CD4-positive, CD25-positive, alpha-beta regulatory T cell (primary cell): ENCODE data around the gene PPTC7. TPM values are rescaled to one million over a fixed set of nuclear protein-coding genes. Genes with fewer than 3 reads are reported as not detected.

Source experiments
- ATAC-seq, 2 donors: fragments of 150-1000 bp; cut with Tn5 transposase; one replicate each; pipeline ENCODE4 v1.10.0; 2021; ENCODE audit warnings: low read depth in 2 of 2, moderate number of reproducible peaks in 2 of 2, moderate library complexity in 1 of 2
- DNase-seq, 3 donors: peaks; one replicate each; pipeline versions ENCODE4 v3.0.0 to v3.0.0-alpha.2; 2012 to 2022; ENCODE audit warnings: mixed read lengths in 1 of 3
- H3K27ac ChIP-seq: one replicate; pipeline ENCODE4 v1.7.0; 2013; ENCODE audit warnings: mild to moderate bottlenecking, low read length; ENCODE audit not compliant: insufficient read depth, poor library complexity, severe bottlenecking
- H3K27me3 ChIP-seq: one replicate; pipeline ENCODE4 v1.7.0; 2013; ENCODE audit warnings: low read length; ENCODE audit not compliant: control insufficient read depth, insufficient read depth
- H3K36me3 ChIP-seq: one replicate; pipeline ENCODE4 v1.7.0; 2013; ENCODE audit warnings: mild to moderate bottlenecking, low read length, moderate library complexity; ENCODE audit not compliant: control insufficient read depth, insufficient read depth
- H3K4me1 ChIP-seq: 2 replicates; pipeline ENCODE4 v1.7.0; 2013; ENCODE audit warnings: mild to moderate bottlenecking, low read length; ENCODE audit not compliant: insufficient read depth, control insufficient read depth, poor library complexity, severe bottlenecking
- H3K4me3 ChIP-seq: one replicate; pipeline ENCODE4 v1.7.0; 2013; ENCODE audit warnings: low read depth, mild to moderate bottlenecking, low read length, moderate library complexity
- H3K9me3 ChIP-seq, 2 experiments: 1 replicate in 1 of 2; 2 replicates in 1 of 2; pipeline ENCODE4 v1.7.0; 2013; ENCODE audit warnings: low read length in 2 of 2, mild to moderate bottlenecking in 1 of 2, moderate library complexity in 1 of 2; ENCODE audit not compliant: control insufficient read depth in 2 of 2
- H3K27ac Mint-ChIP-seq, 3 donors: one replicate each; pipeline ENCODE4 v1.8.0; 2020 to 2022; ENCODE audit warnings: mild to moderate bottlenecking in 3 of 3, mixed read lengths in 3 of 3, moderate library complexity in 2 of 3
- H3K27me3 Mint-ChIP-seq: one replicate; pipeline ENCODE4 v1.8.0; 2022; ENCODE audit warnings: mild to moderate bottlenecking, mixed read lengths
- H3K36me3 Mint-ChIP-seq: one replicate; pipeline ENCODE4 v1.8.0; 2020; ENCODE audit warnings: mixed read lengths
- H3K4me1 Mint-ChIP-seq, 4 donors: one replicate each; pipeline ENCODE4 v1.8.0; 2020 to 2022; ENCODE audit warnings: mixed read lengths in 4 of 4, mild to moderate bottlenecking in 1 of 4
- H3K4me3 Mint-ChIP-seq, 4 donors: one replicate each; pipeline ENCODE4 v1.8.0; 2020 to 2022; ENCODE audit warnings: mild to moderate bottlenecking in 4 of 4, mixed read lengths in 4 of 4, moderate library complexity in 3 of 4
- H3K9me3 Mint-ChIP-seq, 7 donors: one replicate each; pipeline ENCODE4 v1.8.0; 2020 to 2022; ENCODE audit warnings: mixed read lengths in 7 of 7, mild to moderate bottlenecking in 3 of 7, moderate library complexity in 2 of 7
- polyA plus RNA-seq, 4 donors: library from polyadenylated mRNA; unstranded; fragments of 300-500 nt; fragmentation: Illumina TruSeq; gene quantifications; one replicate each; pipeline ENCODE4 v1.2.3, GENCODE V29; 2021
- total RNA-seq: library from RNA; stranded (reverse); gene quantifications from one replicate; pipeline ENCODE4 v1.2.3, GENCODE V29; 2022

The PPTC7 gene, protein sequence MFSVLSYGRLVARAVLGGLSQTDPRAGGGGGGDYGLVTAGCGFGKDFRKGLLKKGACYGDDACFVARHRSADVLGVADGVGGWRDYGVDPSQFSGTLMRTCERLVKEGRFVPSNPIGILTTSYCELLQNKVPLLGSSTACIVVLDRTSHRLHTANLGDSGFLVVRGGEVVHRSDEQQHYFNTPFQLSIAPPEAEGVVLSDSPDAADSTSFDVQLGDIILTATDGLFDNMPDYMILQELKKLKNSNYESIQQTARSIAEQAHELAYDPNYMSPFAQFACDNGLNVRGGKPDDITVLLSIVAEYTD
- total RNA-seq (42.3 TPM), polyA plus RNA-seq (10 to 100 TPM in 1 of 4 donors, 1 to 10 TPM in 3; 6.7 to 10.3 (median 8.4) TPM)

DNA sequence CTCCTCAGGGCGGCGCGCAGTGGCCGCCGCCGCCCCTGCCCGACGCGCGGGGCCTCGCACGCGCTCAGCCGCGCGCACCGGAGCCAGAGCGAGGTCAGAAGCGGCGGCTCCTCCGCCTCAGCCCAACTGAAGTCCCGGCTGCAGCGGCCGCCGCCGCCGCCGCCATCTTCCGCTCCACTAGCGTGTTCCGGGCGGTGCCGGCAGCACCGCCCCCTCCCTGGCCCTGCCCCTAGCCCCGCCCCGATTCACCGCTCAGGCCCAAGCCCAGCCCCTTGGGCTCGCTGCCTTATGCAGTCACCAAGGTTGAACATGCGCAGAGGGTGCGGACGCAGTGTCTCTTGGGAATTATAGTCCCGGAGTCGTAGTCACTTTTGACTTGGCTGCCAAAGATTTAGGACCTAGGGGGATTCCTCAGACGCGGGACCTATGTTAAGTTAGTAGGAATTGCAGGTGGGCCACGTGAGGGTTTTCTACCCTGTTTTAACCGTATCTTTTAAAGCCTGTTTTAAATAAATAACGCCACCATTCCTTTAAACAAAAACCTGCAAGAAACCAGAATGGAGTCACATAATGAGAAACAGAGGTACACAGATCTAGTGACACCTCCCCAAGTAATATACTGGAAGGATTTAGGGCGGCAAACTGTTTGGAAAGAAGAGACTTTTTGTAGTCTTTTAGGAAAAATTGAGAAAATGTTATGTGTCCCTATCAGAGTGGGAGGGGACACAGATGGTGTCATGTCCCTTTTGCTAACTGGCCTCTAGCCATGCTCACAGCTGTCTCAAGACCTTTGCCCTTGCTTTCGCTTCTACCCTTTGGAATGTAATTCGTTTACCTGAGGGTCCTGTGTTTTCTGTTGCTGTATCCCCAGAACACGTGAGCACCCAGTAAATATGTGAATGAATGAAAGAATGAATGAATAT is at the start of gene PPTC7:
Gene PPTC7, minus strand, starts transcription at position 182 of the 923 bp plus-strand sequence. CDS start 287 bp downstream, outside the sequence.
- H3K27ac Mint-ChIP-seq = peak within 1 kb of the TSS; percentile 86 to 97 (median 91)

DNA sequence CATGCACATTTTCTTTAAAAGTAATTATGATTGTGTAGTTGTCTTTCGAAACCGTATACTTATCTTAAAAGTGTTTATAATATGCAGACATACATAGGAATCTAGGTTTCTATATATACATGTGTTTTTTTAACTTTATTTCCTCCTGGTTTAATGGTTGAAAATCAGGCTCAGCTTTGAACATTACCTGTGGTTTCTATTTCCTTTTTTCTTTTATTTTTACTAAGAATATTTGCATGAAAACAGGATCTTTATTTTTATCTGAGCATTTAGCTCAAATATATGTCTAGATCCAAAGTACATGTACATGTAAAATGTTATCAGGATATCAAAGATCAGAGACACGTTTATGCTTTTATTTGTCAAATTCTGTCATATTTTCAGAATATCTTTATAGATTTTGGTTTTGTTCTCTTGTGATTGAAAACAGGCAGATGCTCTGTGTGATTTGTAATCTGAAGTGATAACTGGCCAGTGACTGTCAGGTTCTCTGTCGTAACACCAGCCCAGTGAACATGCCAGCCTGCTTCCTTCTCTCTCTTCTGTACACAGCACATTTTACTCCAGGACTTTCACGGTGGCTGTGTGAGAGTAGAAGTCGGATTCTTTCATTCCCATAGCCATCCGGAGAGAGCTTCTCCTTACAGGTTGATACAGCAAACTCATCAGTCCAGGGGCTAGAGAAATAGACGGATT is 44.5 kb upstream of the PPTC7 start:
- H3K4me1 ChIP-seq = peaks cover 19% of the 10 kb centered on the region
- H3K27me3 Mint-ChIP-seq = no peaks in the 10 kb centered on the region
- peaks cover under 1% of the 10 kb centered on the region for H3K36me3 Mint-ChIP-seq
- H3K4me1 Mint-ChIP-seq = peaks cover 9 to 37% (median 12%) of the 10 kb centered on the region in 4 donors
- H3K4me3 ChIP-seq = peak overlapping the region; percentile 71
- no peaks in the 10 kb centered on the region for H3K27me3 ChIP-seq
- H3K4me3 Mint-ChIP-seq = peak overlapping the region; percentile 11 to 76 (median 62)
- peak overlapping the region; percentile 79 to 90 (median 87) for H3K27ac Mint-ChIP-seq
- ATAC-seq (peak in 1 of 2 donors; percentile 24), DNase-seq (peak in 1 of 3 donors; percentile 37)
- H3K36me3 ChIP-seq = no peaks in the 10 kb centered on the region
- H3K27ac ChIP-seq = peak overlapping the region; percentile 56
- H3K9me3 ChIP-seq = no peaks in the 10 kb centered on the region
- H3K9me3 Mint-ChIP-seq = no peaks in the 10 kb centered on the region

More for the DNA sequence above, at the start of gene PPTC7:
- peak within 1 kb of the TSS; percentile 93 to 97 (median 94) for H3K4me3 Mint-ChIP-seq
- DNase-seq = peak; percentile 94 to 97 (median 96)
- no peaks in the 10 kb centered on the region for H3K9me3 ChIP-seq
- peak within 1 kb of the TSS; percentile 93 for H3K4me3 ChIP-seq
- H3K4me1 Mint-ChIP-seq = peaks cover 10 to 66% (median 48%) of the 10 kb centered on the region in 4 donors
- peak; percentile 95 for ATAC-seq
- H3K27me3 Mint-ChIP-seq = no peaks in the 10 kb centered on the region
- no peaks in the 10 kb centered on the region for H3K27me3 ChIP-seq
- no peaks in the 10 kb centered on the region for H3K9me3 Mint-ChIP-seq
- no peaks in the 10 kb centered on the region for H3K36me3 Mint-ChIP-seq
- peak within 1 kb of the TSS; percentile 89 for H3K27ac ChIP-seq
- no peaks in the 10 kb centered on the region for H3K36me3 ChIP-seq
- H3K4me1 ChIP-seq = peaks cover 64% of the 10 kb centered on the region

GRCh38 chr12:110622582-110622981 is 39.5 kb upstream of the PPTC7 start:
- no peaks in the 10 kb centered on the region for H3K36me3 ChIP-seq
- peaks cover 3 to 18% (median 4%) of the 10 kb centered on the region in 4 donors for H3K4me1 Mint-ChIP-seq
- H3K9me3 ChIP-seq = no peaks in the 10 kb centered on the region
- H3K27ac Mint-ChIP-seq = no peak overlapping the region
- peaks cover 9% of the 10 kb centered on the region for H3K4me1 ChIP-seq
- peaks cover 3% of the 10 kb centered on the region for H3K36me3 Mint-ChIP-seq
- H3K4me3 ChIP-seq = no peak overlapping the region
- no peaks in the 10 kb centered on the region for H3K27me3 ChIP-seq
- H3K27me3 Mint-ChIP-seq = peaks cover 4% of the 10 kb centered on the region
- no peaks in the 10 kb centered on the region for H3K9me3 Mint-ChIP-seq
- no peak for DNase-seq
- no peak for ATAC-seq
- H3K27ac ChIP-seq = no peak overlapping the region
- H3K4me3 Mint-ChIP-seq = no peak overlapping the region

DNA sequence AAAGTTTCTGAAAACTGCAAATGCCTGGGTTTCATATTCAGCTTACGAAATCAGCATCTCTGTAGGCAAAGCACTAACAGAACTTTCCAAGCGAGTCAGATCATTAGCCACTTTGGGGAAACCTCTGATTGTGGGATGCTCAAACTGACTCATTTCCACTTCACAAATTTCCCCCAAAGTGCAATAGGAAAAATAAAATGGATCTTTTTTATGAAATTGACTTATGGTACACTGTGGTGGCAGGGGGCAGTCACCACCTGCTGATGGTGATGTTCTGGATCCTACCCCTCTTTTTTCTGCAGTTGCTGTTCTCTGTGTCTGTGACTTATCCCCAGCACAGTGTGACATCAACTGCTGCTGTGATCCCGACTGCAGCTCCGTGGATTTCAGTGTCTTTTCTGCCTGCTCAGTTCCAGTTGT is 36.4 kb upstream of the PPTC7 start:
- Histone ChIP-seq H3K4me3 (no peak overlapping the region), H3K27ac (no peak overlapping the region)
- H3K9me3 Mint-ChIP-seq = no peaks in the 10 kb centered on the region

GRCh38 chr12:110616471-110617115 is 33.5 kb upstream of the PPTC7 start:
- no peak overlapping the region for H3K4me3 Mint-ChIP-seq
- H3K27ac ChIP-seq = no peak overlapping the region
- peaks cover 0 to 17% (median 3%) of the 10 kb centered on the region in 4 donors for H3K4me1 Mint-ChIP-seq
- H3K27me3 Mint-ChIP-seq = peaks cover 7% of the 10 kb centered on the region
- no peak overlapping the region for H3K4me3 ChIP-seq
- ATAC-seq (no peak), DNase-seq (no peak)
- no peaks in the 10 kb centered on the region for H3K9me3 ChIP-seq
- H3K9me3 Mint-ChIP-seq = no peaks in the 10 kb centered on the region
- H3K36me3 Mint-ChIP-seq = peaks cover 3% of the 10 kb centered on the region
- no peaks in the 10 kb centered on the region for H3K36me3 ChIP-seq
- peaks cover 9% of the 10 kb centered on the region for H3K4me1 ChIP-seq
- H3K27me3 ChIP-seq = no peaks in the 10 kb centered on the region
- H3K27ac Mint-ChIP-seq = peak overlapping the region in 1 of 3 donors; percentile 9

More for the DNA sequence above, 36.4 kb upstream of the PPTC7 start:
- peak in 2 of 3 donors; percentile 29 to 38 for DNase-seq
- Histone ChIP-seq H3K9me3 (no peaks in the 10 kb centered on the region), H3K27me3 (no peaks in the 10 kb centered on the region), H3K36me3 (no peaks in the 10 kb centered on the region), H3K4me1 (no peaks in the 10 kb centered on the region)
- Mint-ChIP-seq H3K27ac (no peak overlapping the region), H3K27me3 (peaks cover 7% of the 10 kb centered on the region), H3K4me1 (peaks cover 0 to 8% (median 2%) of the 10 kb centered on the region in 4 donors), H3K36me3 (peaks cover 7% of the 10 kb centered on the region), H3K4me3 (no peak overlapping the region)
- ATAC-seq = no peak

DNA sequence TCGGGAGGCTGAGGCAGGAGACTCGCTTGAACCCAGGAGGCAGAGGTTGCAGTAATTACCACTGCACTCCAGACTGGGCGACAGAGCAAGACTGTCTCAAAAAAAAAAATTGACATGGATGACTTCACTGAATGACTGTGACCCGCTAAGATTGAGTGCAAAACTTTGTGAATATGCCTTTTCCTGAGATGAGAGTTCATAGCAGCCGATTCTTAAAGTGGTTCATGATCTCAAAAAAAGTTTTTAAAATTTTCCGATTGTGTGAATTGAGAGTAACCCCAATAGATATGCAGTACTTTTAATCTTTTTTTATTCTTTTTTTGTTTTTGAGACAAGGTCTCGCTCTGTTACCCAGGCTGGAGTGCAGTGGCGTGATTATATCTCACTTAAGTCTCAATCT is 32.1 kb upstream of the PPTC7 start:
- peaks cover 5 to 25% (median 10%) of the 10 kb centered on the region in 4 donors for H3K4me1 Mint-ChIP-seq
- no peaks in the 10 kb centered on the region for H3K27me3 ChIP-seq
- peaks cover 7% of the 10 kb centered on the region for H3K27me3 Mint-ChIP-seq
- no peak overlapping the region for H3K4me3 ChIP-seq
- no peaks in the 10 kb centered on the region for H3K9me3 Mint-ChIP-seq
- ATAC-seq (no peak), DNase-seq (no peak)
- no peaks in the 10 kb centered on the region for H3K9me3 ChIP-seq
- H3K4me3 Mint-ChIP-seq = peak overlapping the region in 3 of 4 donors; percentile 13 to 61 (median 47)
- no peak overlapping the region for H3K27ac ChIP-seq
- H3K4me1 ChIP-seq = peaks cover 9% of the 10 kb centered on the region
- H3K36me3 Mint-ChIP-seq = peaks cover 3% of the 10 kb centered on the region
- no peak overlapping the region for H3K27ac Mint-ChIP-seq
- no peaks in the 10 kb centered on the region for H3K36me3 ChIP-seq
